ENCODE results near the gene PPP2R2B. TPM values are rescaled to one million over a fixed set of nuclear protein-coding genes. Genes with fewer than 3 reads are reported as not detected.

PPP2R2B gene
- total RNA-seq, 1 experiment from 2014 or later, result 20.3 TPM

GRCh38 chr5:146924132-146924531 is 45.6 kb upstream of the PPP2R2B start (continued):
- no peak for TF ChIP-seq PRDM15 (CRISPR knock-in tag; IDR thresholded peaks at IDR 0.05)

- Mint-ChIP-seq H3K27me3 (ENCODE audit: low read depth) (no peaks in the 10 kb centered on the region; the same call in 1 of the 2 replicates), H3K4me1 (peaks cover 26% of the 10 kb centered on the region), H3K9me3 (peaks cover 9% of the 10 kb centered on the region; the same call in 1 of the 2 replicates), H3K36me3 (no peaks in the 10 kb centered on the region), H3K4me3 (no peak overlapping the region), H3K27ac (no peak overlapping the region)
- ATAC-seq, result no peak
- ChIA-PET CTCF (no interaction called here), POLR2A (no interaction called here)
- no peak for TF ChIP-seq CBFB (CRISPR knock-in tag; IDR thresholded peaks at IDR 0.05; ENCODE audit: low read depth)
- no peak for TF ChIP-seq SMAD3 (CRISPR knock-in tag; IDR thresholded peaks at IDR 0.05; ENCODE audit: borderline replicate concordance)
- no peak for TF ChIP-seq NFE2L1 (CRISPR knock-in tag; IDR thresholded peaks at IDR 0.05)
- no peak for TF ChIP-seq ATF3 (CRISPR knock-in tag; conservative IDR thresholded peaks at IDR 0.05)
- no peak for TF ChIP-seq ZNF281 (CRISPR knock-in tag; IDR thresholded peaks at IDR 0.05)
- TF ChIP-seq TEAD4 (CRISPR knock-in tag; IDR thresholded peaks at IDR 0.05), result no peak
- no peak for TF ChIP-seq ZNF219 (CRISPR knock-in tag; IDR thresholded peaks at IDR 0.05; ENCODE audit: borderline replicate concordance)
- TF ChIP-seq ELF4 (CRISPR knock-in tag; IDR thresholded peaks at IDR 0.05; ENCODE audit: low read depth), result no peak
- TF ChIP-seq ZNF671 (CRISPR knock-in tag; IDR thresholded peaks at IDR 0.05), result no peak
- no peak for TF ChIP-seq E2F5 (CRISPR knock-in tag; IDR thresholded peaks at IDR 0.05)
- no peak for TF ChIP-seq ZNF121 (CRISPR knock-in tag; IDR thresholded peaks at IDR 0.05)
- no peak for TF ChIP-seq FOXJ3 (CRISPR knock-in tag; IDR thresholded peaks at IDR 0.05; ENCODE audit: borderline replicate concordance)
- no peak for TF ChIP-seq MLX (CRISPR knock-in tag; IDR thresholded peaks at IDR 0.05)
- no peak for TF ChIP-seq EMX1 (CRISPR knock-in tag; IDR thresholded peaks at IDR 0.05)
- no peak for TF ChIP-seq ZNF317 (CRISPR knock-in tag; IDR thresholded peaks at IDR 0.05; ENCODE audit: borderline replicate concordance, low read depth)
- no peak for TF ChIP-seq ZNF263 (CRISPR knock-in tag; IDR thresholded peaks at IDR 0.05; ENCODE audit: low read depth)
- TF ChIP-seq PREB (CRISPR knock-in tag; IDR thresholded peaks at IDR 0.05; ENCODE audit: borderline replicate concordance), result no peak
- no peak for TF ChIP-seq GRHL2 (CRISPR knock-in tag; IDR thresholded peaks at IDR 0.05; ENCODE audit: insufficient replicate concordance, severe bottlenecking)
- no peak for TF ChIP-seq AR (CRISPR knock-in tag; IDR thresholded peaks at IDR 0.05)
- no peak for DNase-seq (ENCODE audit: low spot score)
Measured at GRCh38 chr5:146921225-146921624, 42.7 kb upstream of the PPP2R2B start.
